Esophagus (tissue), 2 donors: ENCODE results near the gene RABIF. TPM values are rescaled to one million over a fixed set of nuclear protein-coding genes. Genes with fewer than 3 reads are reported as not detected.

ENCODE experiments used
- H3K27ac ChIP-seq, 2 donors: one replicate each; pipeline ENCODE4 v1.5.1; 2013; ENCODE audit warnings: low read depth in 2 of 2, mild to moderate bottlenecking in 2 of 2, inconsistent platforms in 1 of 2, low read length in 1 of 2, moderate library complexity in 1 of 2
- H3K27me3 ChIP-seq, 2 donors: one replicate each; pipeline ENCODE4 v1.6.1; 2013; ENCODE audit warnings: low read length in 2 of 2, control low read depth in 1 of 2, mild to moderate bottlenecking in 1 of 2; ENCODE audit not compliant: insufficient read depth in 2 of 2, control insufficient read depth in 1 of 2
- H3K36me3 ChIP-seq, 2 donors: one replicate each; pipeline ENCODE4 v1.6.1; 2013; ENCODE audit warnings: low read length in 1 of 2; ENCODE audit not compliant: control insufficient read depth in 2 of 2, insufficient read depth in 2 of 2
- H3K4me1 ChIP-seq, 2 donors: one replicate each; pipeline ENCODE4 v1.6.1; 2013; ENCODE audit warnings: low read length in 1 of 2; ENCODE audit not compliant: control insufficient read depth in 2 of 2, insufficient read depth in 2 of 2
- H3K4me3 ChIP-seq, 2 donors: one replicate each; pipeline ENCODE4 v1.5.1; 2013; ENCODE audit warnings: low read length in 2 of 2, mild to moderate bottlenecking in 2 of 2, low read depth in 1 of 2, moderate library complexity in 1 of 2
- H3K9me3 ChIP-seq, 2 donors: one replicate each; pipeline ENCODE4 v1.6.1; 2013; ENCODE audit warnings: mild to moderate bottlenecking in 2 of 2, low read depth in 1 of 2, low read length in 1 of 2, moderate library complexity in 1 of 2; ENCODE audit not compliant: control insufficient read depth in 2 of 2, insufficient read depth in 1 of 2
- WGBS, 2 donors: extraction: QIAGEN DNeasy Blood & Tissue Kit; methylation state at CpG; one replicate each; pipeline ENCODE4 v1.1.7; 2013; 5-methylcytosine and 5-hydroxymethylcytosine counted together
- polyA plus RNA-seq, 2 donors: library from polyadenylated mRNA; stranded (reverse); fragments of 200-250 nt; gene quantifications; one replicate each; pipeline ENCODE4 v1.2.3, GENCODE V29; 2013
- donor health status: healthy with polysubstance abuse.
- donor health status: Bipolar disorder and iron deficiency.

RABIF gene
- polyA plus RNA-seq, 2 donors: 8.1 to 11.0 TPM

- H3K4me3 ChIP-seq: no peak overlapping the region
- H3K36me3 ChIP-seq: peaks cover 6 to 13% of the 10 kb centered on the region in 2 donors
- no peaks in the 10 kb centered on the region for H3K4me1 ChIP-seq
- no peaks in the 10 kb centered on the region for H3K9me3 ChIP-seq
- H3K27ac ChIP-seq: no peak overlapping the region
- WGBS, 2 donors: 86 to 94% methylated on average over 10 of the region's 10 CpGs
- no peaks in the 10 kb centered on the region for H3K27me3 ChIP-seq
Measured at GRCh38 chr1:202880961-202881460, 7.9 kb downstream of the RABIF start.

- Histone ChIP-seq H3K4me3 (no peak overlapping the region), H3K9me3 (no peaks in the 10 kb centered on the region), H3K27me3 (no peaks in the 10 kb centered on the region), H3K36me3 (peaks cover 6 to 13% of the 10 kb centered on the region in 2 donors), H3K4me1 (no peaks in the 10 kb centered on the region), H3K27ac (no peak overlapping the region)
Measured at GRCh38 chr1:202880062-202880461, 8.9 kb downstream of the RABIF start.

GRCh38 chr1:202879128-202879527 is 9.8 kb downstream of the RABIF start:
- WGBS, 2 donors: 95 to 96% methylated on average over 1 of the region's 1 CpG

GRCh38 chr1:202873026-202873425 is 15.9 kb downstream of the RABIF start:
- 90 to 94% methylated on average over 4 of the region's 4 CpGs for WGBS, 2 donors
- Histone ChIP-seq H3K27me3 (no peaks in the 10 kb centered on the region), H3K27ac (no peak overlapping the region), H3K9me3 (no peaks in the 10 kb centered on the region), H3K36me3 (no peaks in the 10 kb centered on the region), H3K4me1 (no peaks in the 10 kb centered on the region), H3K4me3 (no peak overlapping the region)

More at GRCh38 chr1:202879128-202879527, 9.8 kb downstream of the RABIF start:
- no peak overlapping the region for H3K27ac ChIP-seq
- no peak overlapping the region for H3K4me3 ChIP-seq
- H3K36me3 ChIP-seq: peaks cover 6 to 13% of the 10 kb centered on the region in 2 donors
- H3K4me1 ChIP-seq: no peaks in the 10 kb centered on the region
- no peaks in the 10 kb centered on the region for H3K27me3 ChIP-seq
- H3K9me3 ChIP-seq: no peaks in the 10 kb centered on the region

DNA sequence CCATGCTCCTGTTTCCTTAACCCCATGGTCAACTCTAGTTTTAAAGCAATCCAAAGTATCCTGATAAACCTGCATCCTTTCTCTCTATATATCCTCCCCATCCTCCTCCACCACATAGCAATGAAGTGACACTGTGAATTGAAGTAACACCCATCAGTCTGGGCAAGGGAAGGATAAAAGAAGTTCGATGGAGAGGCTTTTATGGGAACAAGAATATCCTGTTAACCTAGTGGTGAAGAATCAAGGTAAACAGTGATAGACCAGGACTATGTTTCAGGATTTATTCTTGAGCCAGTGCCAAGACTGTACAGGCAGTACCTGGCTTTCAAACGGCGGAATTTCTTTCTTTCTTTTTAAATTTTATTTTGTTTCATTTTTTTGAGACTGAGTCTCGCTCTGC is 17.6 kb downstream of the RABIF start:
- Histone ChIP-seq H3K4me3 (no peak overlapping the region), H3K27ac (no peak overlapping the region), H3K36me3 (no peaks in the 10 kb centered on the region), H3K27me3 (no peaks in the 10 kb centered on the region), H3K4me1 (no peaks in the 10 kb centered on the region), H3K9me3 (no peaks in the 10 kb centered on the region)
- 64 to 65% methylated on average over 4 of the region's 4 CpGs for WGBS, 2 donors

DNA sequence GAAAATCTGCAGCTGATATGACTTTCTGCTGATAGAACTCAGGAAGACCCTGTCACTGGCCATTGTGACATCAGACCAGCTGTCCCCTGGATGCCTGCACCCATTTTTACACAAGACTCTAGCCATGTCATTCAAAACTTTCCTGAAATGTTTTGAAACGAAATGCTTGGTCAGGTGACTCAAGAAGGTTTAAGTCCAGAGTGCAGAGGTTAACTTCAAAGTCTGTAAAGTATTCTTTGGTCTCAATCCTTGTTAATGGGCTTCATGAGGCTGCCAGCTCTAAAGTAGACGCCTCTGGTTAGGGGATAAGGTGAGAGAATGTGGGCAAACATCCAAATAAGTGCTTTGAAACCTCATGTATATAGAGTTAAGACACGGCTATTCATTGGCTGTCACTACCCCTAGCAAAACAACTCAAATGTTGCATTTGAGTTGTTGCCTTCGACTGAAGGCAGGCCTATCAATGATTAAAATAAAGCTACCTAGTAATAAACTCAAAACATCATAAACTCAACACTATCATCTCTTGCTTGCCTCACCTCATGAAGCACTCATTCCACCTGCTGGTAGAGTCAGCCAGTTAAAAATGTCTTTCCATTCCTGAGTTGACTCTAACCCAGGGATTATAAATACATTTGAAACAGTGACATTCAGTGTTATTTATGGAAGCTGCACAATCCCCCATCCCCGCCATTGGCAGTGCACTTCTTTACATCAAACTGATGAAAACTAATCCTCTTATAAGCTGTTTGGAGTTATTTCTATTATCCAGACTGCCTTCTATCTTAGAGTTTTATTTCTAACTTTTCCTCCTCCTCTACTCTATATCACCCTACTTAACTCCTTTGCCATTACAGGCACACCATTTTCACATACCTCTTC is 26.0 kb downstream of the RABIF start:
- Histone ChIP-seq H3K27me3 (no peaks in the 10 kb centered on the region), H3K4me1 (peaks cover 2 to 5% of the 10 kb centered on the region in 2 donors), H3K27ac (no peak overlapping the region), H3K4me3 (no peak overlapping the region), H3K36me3 (no peaks in the 10 kb centered on the region), H3K9me3 (no peaks in the 10 kb centered on the region)
- 52 to 62% methylated on average over 5 of the region's 5 CpGs for WGBS, 2 donors

DNA sequence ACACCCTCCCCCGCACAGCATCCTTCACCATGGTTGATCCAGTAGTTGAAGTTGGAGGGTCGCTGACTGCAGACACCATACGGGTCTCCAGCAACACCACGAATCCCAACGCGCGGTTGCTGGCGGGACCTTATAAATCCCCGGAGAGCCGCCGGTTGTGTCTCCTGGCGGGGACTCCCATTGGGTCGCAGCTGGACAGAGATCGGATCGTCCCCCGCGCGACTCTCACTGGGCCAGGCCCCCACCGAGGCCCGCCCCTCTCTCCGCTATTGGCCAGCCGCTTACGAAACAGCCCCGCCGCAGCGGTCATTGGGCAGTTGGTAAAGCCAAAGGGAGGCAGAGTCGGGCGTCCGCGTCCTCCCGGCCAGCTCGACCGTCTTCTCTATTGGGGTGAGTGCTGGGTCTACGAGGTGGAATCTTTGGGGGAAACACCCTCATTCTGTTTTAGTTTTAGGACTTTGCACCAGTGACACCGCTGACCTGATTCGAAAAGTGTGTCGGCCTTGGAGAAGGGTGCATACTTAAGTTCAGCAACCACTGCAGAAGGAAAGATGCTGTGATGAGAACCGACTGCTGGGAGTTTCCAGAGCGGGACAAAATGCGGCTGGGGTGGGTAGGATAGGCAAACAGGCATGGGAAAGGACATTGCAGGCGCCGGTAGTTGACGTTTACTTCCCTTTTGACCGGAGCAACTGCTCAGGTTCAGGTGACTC is 27.4 kb downstream of the RABIF start:
- H3K4me1 ChIP-seq: peaks cover 2 to 5% of the 10 kb centered on the region in 2 donors
- peak overlapping the region; percentile 69 to 77 for H3K4me3 ChIP-seq
- H3K9me3 ChIP-seq: no peaks in the 10 kb centered on the region
- WGBS, 2 donors: 1% methylated on average over 44 of the region's 44 CpGs
- peak overlapping the region; percentile 60 to 77 for H3K27ac ChIP-seq
- H3K36me3 ChIP-seq: no peaks in the 10 kb centered on the region
- no peaks in the 10 kb centered on the region for H3K27me3 ChIP-seq

GRCh38 chr1:202860744-202861419 is 28.1 kb downstream of the RABIF start:
- 2 to 3% methylated on average over 45 to 50 of the region's 50 CpGs for WGBS, 2 donors
- Histone ChIP-seq H3K9me3 (no peaks in the 10 kb centered on the region), H3K27ac (peak overlapping the region; percentile 60 to 77), H3K36me3 (no peaks in the 10 kb centered on the region), H3K4me1 (peaks cover 2 to 5% of the 10 kb centered on the region in 2 donors), H3K4me3 (peak overlapping the region; percentile 69 to 77), H3K27me3 (no peaks in the 10 kb centered on the region)

- no peak overlapping the region for H3K4me3 ChIP-seq
- WGBS, 2 donors: 80 to 90% methylated on average over 10 of the region's 10 CpGs
Measured at GRCh38 chr1:202858789-202859414, 30.0 kb downstream of the RABIF start.

More at GRCh38 chr1:202858789-202859414, 30.0 kb downstream of the RABIF start:
- Histone ChIP-seq H3K36me3 (no peaks in the 10 kb centered on the region), H3K9me3 (no peaks in the 10 kb centered on the region), H3K4me1 (peaks cover 2 to 5% of the 10 kb centered on the region in 2 donors), H3K27me3 (no peaks in the 10 kb centered on the region), H3K27ac (no peak overlapping the region)
